SJSA1 (cell line): ENCODE results near the gene MRPL55. TPM values are rescaled to one million over a fixed set of nuclear protein-coding genes. Genes with fewer than 3 reads are reported as not detected.
"Not testable (repeated sequence)": the region's sequence is repeated elsewhere in the genome, so short reads cannot be mapped to it uniquely, and the experiment has no call there.

ENCODE experiments used
- DNase-seq, 2 experiments: peaks; one replicate each; pipeline ENCODE4 v3.0.0-alpha.2; 2015 to 2020; ENCODE audit warnings: low spot score in 2 of 2, low read depth in 1 of 2
- H3K27ac ChIP-seq: fragments of 250-450 bp; sonication (Bioruptor Pico); 2 replicates; pipeline ENCODE4 v1.5.1; 2020; ENCODE audit warnings: mild to moderate bottlenecking, moderate library complexity
- H3K27me3 ChIP-seq: fragments of 250-450 bp; sonication (Bioruptor Pico); replicated peaks from 2 replicates; pipeline ENCODE4 v1.5.1; 2020; ENCODE audit warnings: mild to moderate bottlenecking, moderate library complexity
- H3K36me3 ChIP-seq: fragments of 250-450 bp; sonication (Bioruptor Pico); 2 replicates; pipeline ENCODE4 v1.5.1; 2020; ENCODE audit warnings: mild to moderate bottlenecking
- H3K4me1 ChIP-seq: fragments of 250-450 bp; sonication (Bioruptor Pico); replicated peaks from 2 replicates; pipeline ENCODE4 v1.6.1; 2021; ENCODE audit warnings: mild to moderate bottlenecking
- H3K4me3 ChIP-seq: fragments of 250-450 bp; sonication (Bioruptor Pico); 2 replicates; pipeline ENCODE4 v1.5.1; 2020; ENCODE audit warnings: mild to moderate bottlenecking
- H3K9me3 ChIP-seq: fragments of 250-450 bp; sonication (Bioruptor Pico); replicated peaks from 2 replicates; pipeline ENCODE4 v1.5.1; 2020; ENCODE audit warnings: mild to moderate bottlenecking
- total RNA-seq: library from RNA; depleted of rRNA; stranded (reverse); fragments of >200 nt; shearing (Covaris generic); gene quantifications from 2 replicates; pipeline ENCODE4 v1.2.3, GENCODE V29; 2014

MRPL55 gene
- total RNA-seq, 1 experiment from 2014 or later = 93.4 TPM

GRCh38 chr1:228123505-228123904 lies 14.4 kb upstream of the MRPL55 start:
- Histone ChIP-seq H3K36me3 (no peaks in the 10 kb centered on the region), H3K27ac (no peak overlapping the region), H3K4me1 (no peaks in the 10 kb centered on the region), H3K4me3 (no peak overlapping the region), H3K9me3 (no peaks in the 10 kb centered on the region; the same call in 1 of the 2 replicates), H3K27me3 (peaks cover 3% of the 10 kb centered on the region)
- DNase-seq = no peak

GRCh38 chr1:228122921-228123441 lies 13.9 kb upstream of the MRPL55 start:
- no peak for DNase-seq

DNA sequence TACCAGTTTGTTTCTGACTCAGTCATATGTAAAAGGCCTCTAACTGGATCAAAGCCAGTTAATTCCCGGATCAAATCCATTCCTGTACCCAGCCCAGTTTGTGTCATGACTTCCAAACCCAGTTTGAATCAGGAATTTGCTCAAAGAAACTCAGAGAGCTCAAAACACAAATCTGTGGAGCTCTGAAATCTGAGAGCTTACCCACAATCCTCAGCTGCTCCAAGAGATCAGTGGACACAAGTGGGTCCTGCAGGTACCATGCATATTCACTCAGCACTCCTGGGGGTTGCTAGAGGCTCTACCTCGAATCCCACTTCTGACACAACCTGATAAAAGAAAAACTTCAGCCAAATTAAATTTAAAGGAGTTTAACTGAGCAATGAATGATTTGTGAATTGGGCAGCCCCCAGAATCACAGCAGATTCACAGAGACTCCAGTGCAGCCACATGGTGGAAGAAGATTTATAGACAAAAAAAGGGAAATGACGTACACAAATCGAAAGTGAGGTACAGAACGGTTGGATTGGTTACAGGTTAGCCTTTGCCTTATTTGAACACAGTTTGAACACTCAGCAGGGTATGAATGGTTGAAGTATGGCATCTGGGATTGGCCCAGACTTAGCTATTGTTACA lies 11.9 kb upstream of the MRPL55 start:
- no peak overlapping the region for H3K4me3 ChIP-seq
- no peak for DNase-seq
- peaks cover 3% of the 10 kb centered on the region; the same call in 1 of the 2 replicates for H3K27me3 ChIP-seq
- no peaks in the 10 kb centered on the region for H3K36me3 ChIP-seq
- H3K9me3 ChIP-seq = no peaks in the 10 kb centered on the region; the same call in 1 of the 2 replicates
- no peak overlapping the region for H3K27ac ChIP-seq
- H3K4me1 ChIP-seq = no peaks in the 10 kb centered on the region

More at GRCh38 chr1:228122921-228123441, 13.9 kb upstream of the MRPL55 start:
- Histone ChIP-seq H3K4me3 (no peak overlapping the region), H3K36me3 (no peaks in the 10 kb centered on the region), H3K9me3 (no peaks in the 10 kb centered on the region; the same call in 1 of the 2 replicates), H3K27me3 (peaks cover 3% of the 10 kb centered on the region), H3K4me1 (no peaks in the 10 kb centered on the region), H3K27ac (no peak overlapping the region)

DNA sequence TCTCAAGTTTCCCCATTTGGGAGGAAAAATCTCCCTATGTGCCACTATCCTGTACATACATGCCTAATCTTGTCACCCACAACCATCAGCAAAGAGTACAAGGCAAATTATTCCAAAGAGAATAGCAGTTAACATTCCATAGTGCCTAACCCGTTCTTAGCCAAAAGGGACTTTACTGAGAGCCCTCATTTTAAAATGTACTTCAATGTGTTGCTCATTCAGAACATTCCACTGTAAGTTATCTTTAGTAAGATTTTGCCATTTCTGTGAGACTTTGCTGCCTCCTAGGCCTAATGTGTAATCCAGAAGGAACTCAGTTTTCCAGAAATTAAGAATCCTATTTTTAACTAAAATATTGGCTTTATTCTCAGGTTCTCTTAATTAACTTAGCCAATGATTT lies 11.3 kb upstream of the MRPL55 start:
- peaks cover 2% of the 10 kb centered on the region; the same call in 1 of the 2 replicates for H3K27me3 ChIP-seq
- H3K4me3 ChIP-seq = no peak overlapping the region
- DNase-seq = no peak
- H3K27ac ChIP-seq = no peak overlapping the region
- no peaks in the 10 kb centered on the region for H3K4me1 ChIP-seq
- H3K9me3 ChIP-seq = no peaks in the 10 kb centered on the region; the same call in 1 of the 2 replicates
- no peaks in the 10 kb centered on the region for H3K36me3 ChIP-seq

DNA sequence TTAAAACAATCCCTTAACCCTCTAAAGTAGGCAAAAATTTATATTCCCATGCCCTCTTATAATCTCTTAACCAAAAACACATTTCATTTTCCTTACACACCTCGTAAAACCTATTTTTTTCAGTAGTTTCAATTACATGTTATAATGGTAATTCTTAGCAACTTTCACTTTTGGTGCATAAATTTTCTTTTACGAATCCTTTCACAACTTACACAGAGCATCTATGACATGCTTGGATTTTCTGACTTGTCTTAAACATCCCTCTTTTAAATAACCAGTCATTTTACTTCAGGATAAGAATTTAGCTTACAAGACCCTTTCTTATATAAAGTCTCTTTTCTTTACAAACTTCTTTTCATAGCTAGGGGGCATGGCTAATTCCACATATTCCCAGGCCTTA lies 8.9 kb upstream of the MRPL55 start:
- no peaks in the 10 kb centered on the region for H3K27me3 ChIP-seq
- no peaks in the 10 kb centered on the region for H3K4me1 ChIP-seq
- no peak overlapping the region for H3K27ac ChIP-seq
- H3K9me3 ChIP-seq = no peaks in the 10 kb centered on the region; the same call in 1 of the 2 replicates
- H3K36me3 ChIP-seq = no peaks in the 10 kb centered on the region
- no peak for DNase-seq
- no peak overlapping the region for H3K4me3 ChIP-seq

GRCh38 chr1:228117335-228117734 lies 8.2 kb upstream of the MRPL55 start:
- no peaks in the 10 kb centered on the region for H3K9me3 ChIP-seq
- H3K4me3 ChIP-seq = no peak overlapping the region
- no peaks in the 10 kb centered on the region for H3K4me1 ChIP-seq

DNA sequence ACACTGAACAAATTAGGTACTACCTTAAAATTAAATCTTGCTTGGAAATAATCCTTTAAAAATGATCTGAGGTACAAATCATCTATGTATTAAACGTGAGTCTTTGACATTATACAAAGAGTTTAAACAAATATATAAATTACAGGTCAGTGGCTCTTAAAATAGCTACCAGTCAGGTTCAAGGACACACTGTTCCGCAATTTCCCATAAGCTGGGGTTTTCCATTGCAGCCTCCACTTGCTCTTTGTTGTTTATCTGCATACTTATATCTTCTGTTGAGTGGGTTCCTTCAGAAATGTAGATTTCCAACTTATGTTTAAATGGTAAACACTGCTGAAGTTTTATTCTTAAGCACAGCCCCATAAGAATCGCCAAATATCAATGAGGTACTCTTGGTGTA lies 5.7 kb upstream of the MRPL55 start:
- no peak overlapping the region for H3K4me3 ChIP-seq
- H3K9me3 ChIP-seq = no peaks in the 10 kb centered on the region
- H3K36me3 ChIP-seq = no peaks in the 10 kb centered on the region
- peaks cover 4% of the 10 kb centered on the region; the same call in 1 of the 2 replicates for H3K4me1 ChIP-seq
- no peak overlapping the region for H3K27ac ChIP-seq
- no peaks in the 10 kb centered on the region for H3K27me3 ChIP-seq
- DNase-seq = no peak

More at GRCh38 chr1:228117335-228117734, 8.2 kb upstream of the MRPL55 start:
- Histone ChIP-seq H3K27ac (no peak overlapping the region), H3K27me3 (no peaks in the 10 kb centered on the region), H3K36me3 (no peaks in the 10 kb centered on the region)
- DNase-seq = no peak

- peaks cover 11% of the 10 kb centered on the region for H3K4me1 ChIP-seq
- DNase-seq = no peak
- peaks cover 4% of the 10 kb centered on the region for H3K36me3 ChIP-seq
- no peaks in the 10 kb centered on the region for H3K9me3 ChIP-seq
- no peaks in the 10 kb centered on the region for H3K27me3 ChIP-seq
- no peak overlapping the region for H3K27ac ChIP-seq
- H3K4me3 ChIP-seq = no peak overlapping the region
These were observed 3.5 kb upstream of the MRPL55 start for GRCh38 chr1:228112617-228113016.

DNA sequence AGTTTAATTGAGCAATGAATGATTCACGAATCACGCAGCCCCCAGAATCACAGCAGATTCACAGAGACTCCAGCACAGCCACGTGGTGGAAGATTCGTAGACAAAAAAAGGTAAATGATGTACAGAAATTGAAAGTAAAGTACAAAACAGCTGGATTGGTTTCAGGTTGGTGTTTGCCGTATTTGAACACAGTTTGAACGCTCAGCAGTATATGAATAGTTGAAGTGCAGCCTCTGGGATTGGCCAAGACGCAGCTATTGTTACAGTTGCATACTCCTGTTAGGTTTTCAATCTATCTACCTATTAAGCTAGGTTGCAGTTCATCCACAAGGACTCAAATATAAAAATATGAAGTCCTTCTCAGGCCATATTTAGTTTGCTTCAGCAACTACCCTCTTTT lies 3.1 kb upstream of the MRPL55 start:
- Histone ChIP-seq H3K27me3 (no peaks in the 10 kb centered on the region), H3K9me3 (no peaks in the 10 kb centered on the region), H3K4me3 (no peak overlapping the region), H3K36me3 (peaks cover 9% of the 10 kb centered on the region), H3K27ac (no peak overlapping the region), H3K4me1 (peaks cover 11% of the 10 kb centered on the region)
- no peak for DNase-seq

- peaks cover 17% of the 10 kb centered on the region for H3K36me3 ChIP-seq
- not testable (repeated sequence) for DNase-seq, H3K9me3 ChIP-seq, H3K27ac ChIP-seq, H3K4me3 ChIP-seq, H3K27me3 ChIP-seq
- peaks cover 11% of the 10 kb centered on the region for H3K4me1 ChIP-seq
These were observed 2.2 kb upstream of the MRPL55 start for GRCh38 chr1:228111315-228111714.

- peaks cover 21% of the 10 kb centered on the region for H3K36me3 ChIP-seq
- H3K4me1 ChIP-seq = peaks cover 11% of the 10 kb centered on the region
- peak overlapping the region; percentile 72; the same call in 1 of the 2 replicates for H3K4me3 ChIP-seq
- H3K27ac ChIP-seq = no peak overlapping the region
- DNase-seq = no peak
- no peaks in the 10 kb centered on the region for H3K27me3 ChIP-seq
- H3K9me3 ChIP-seq = no peaks in the 10 kb centered on the region
These were observed 1.5 kb upstream of the MRPL55 start for GRCh38 chr1:228110556-228110955.

GRCh38 chr1:228109962-228110488 lies 926 bp upstream of the MRPL55 start:
- Histone ChIP-seq H3K27ac (peak overlapping the region; percentile 50), H3K36me3 (peaks cover 21% of the 10 kb centered on the region), H3K4me3 (peak overlapping the region; percentile 72), H3K4me1 (peaks cover 11% of the 10 kb centered on the region), H3K27me3 (no peaks in the 10 kb centered on the region), H3K9me3 (no peaks in the 10 kb centered on the region)
- DNase-seq = no peak

DNA sequence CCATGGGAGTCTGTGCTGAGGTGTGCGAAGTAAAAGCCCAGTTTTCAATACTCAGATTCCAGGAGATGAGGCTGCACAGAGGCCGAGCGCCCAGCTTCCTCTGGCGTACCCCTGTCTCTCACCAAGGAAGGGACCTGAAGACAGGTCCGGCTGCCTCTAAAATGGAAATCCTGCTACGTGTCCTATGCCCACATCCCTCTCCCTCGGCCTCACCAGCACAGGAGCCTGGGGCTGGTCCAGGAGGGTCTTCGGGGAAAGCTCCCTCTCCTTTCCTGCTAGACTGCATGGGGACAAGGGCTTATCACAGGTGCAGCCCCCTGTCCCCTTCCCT lies 392 bp downstream of the MRPL55 start:
- no peaks in the 10 kb centered on the region for H3K27me3 ChIP-seq
- peak overlapping the region; percentile 72 for H3K4me3 ChIP-seq
- peak overlapping the region; percentile 38; the same call in 1 of the 2 replicates for H3K27ac ChIP-seq
- H3K9me3 ChIP-seq = no peaks in the 10 kb centered on the region
- H3K36me3 ChIP-seq = peaks cover 21% of the 10 kb centered on the region
- peaks cover 17% of the 10 kb centered on the region for H3K4me1 ChIP-seq
- DNase-seq = no peak

GRCh38 chr1:228108055-228108690 lies 926 bp downstream of the MRPL55 start:
- H3K9me3 ChIP-seq = no peaks in the 10 kb centered on the region
- H3K27ac ChIP-seq = no peak overlapping the region
- H3K27me3 ChIP-seq = no peaks in the 10 kb centered on the region
- H3K4me1 ChIP-seq = peaks cover 20% of the 10 kb centered on the region
- H3K36me3 ChIP-seq = peaks cover 21% of the 10 kb centered on the region
- no peak for DNase-seq
- peak overlapping the region; percentile 72 for H3K4me3 ChIP-seq
